OCI-LY1 (cell line): ENCODE data around the gene CRYM.

ENCODE experiments used
- H2AFZ ChIP-seq: fragments of 200-600 bp; sonication (generic), shearing (Covaris generic); 2 replicates; pipeline ENCODE4 v1.6.0; 2014; ENCODE audit warnings: antibody characterized with exemption, mild to moderate bottlenecking, low read length
- H3F3A ChIP-seq: fragments of 200-600 bp; sonication (generic), shearing (Covaris generic); 2 replicates; pipeline ENCODE4 v1.6.0; 2014; ENCODE audit warnings: mild to moderate bottlenecking, antibody characterized with exemption, low read length, moderate library complexity; ENCODE audit not compliant: insufficient read depth
- H3K27ac ChIP-seq: fragments of 200-600 bp; sonication (generic); 2 replicates; pipeline ENCODE4 v1.5.1; 2014; ENCODE audit warnings: low read length, mixed run types, mild to moderate bottlenecking, low read depth; ENCODE audit not compliant: poor library complexity, severe bottlenecking
- H3K27me3 ChIP-seq: fragments of 200-600 bp; sonication (generic); 2 replicates; pipeline ENCODE4 v1.6.0; 2014; ENCODE audit warnings: antibody characterized with exemption, mild to moderate bottlenecking, low read length, moderate library complexity; ENCODE audit not compliant: insufficient read depth
- H3K36me3 ChIP-seq: fragments of 200-600 bp; sonication (generic); 2 replicates; pipeline ENCODE4 v1.6.1; 2014; ENCODE audit warnings: mild to moderate bottlenecking, antibody characterized with exemption, low read length, moderate library complexity, mixed read lengths; ENCODE audit not compliant: insufficient read depth
- H3K4me1 ChIP-seq: fragments of 200-600 bp; sonication (generic); 2 replicates; pipeline ENCODE4 v1.5.1; 2014; ENCODE audit warnings: mild to moderate bottlenecking, low read length, moderate library complexity; ENCODE audit not compliant: insufficient read depth, severe bottlenecking
- H3K4me2 ChIP-seq: fragments of 200-600 bp; sonication (generic), shearing (Covaris generic); 2 replicates; pipeline ENCODE4 v1.6.1; 2014; ENCODE audit warnings: low read length
- H3K4me3 ChIP-seq: fragments of 200-600 bp; sonication (generic); 2 replicates; pipeline ENCODE4 v1.5.1; 2014; ENCODE audit warnings: low read length, low read depth, mild to moderate bottlenecking, mixed read lengths; ENCODE audit not compliant: poor library complexity, severe bottlenecking
- H3K79me2 ChIP-seq: fragments of 200-600 bp; shearing (Covaris generic); 2 replicates; pipeline ENCODE4 v1.6.1; 2016; ENCODE audit warnings: mixed run types, low read length, mixed read lengths; ENCODE audit not compliant: insufficient read depth
- H3K9ac ChIP-seq: fragments of 200-600 bp; sonication (generic), shearing (Covaris generic); 2 replicates; pipeline ENCODE4 v1.6.1; 2014; ENCODE audit warnings: mild to moderate bottlenecking, low read length, mixed read lengths
- H3K9me2 ChIP-seq: fragments of 200-600 bp; sonication (generic), shearing (Covaris generic); 2 replicates; pipeline ENCODE4 v1.6.1; 2014; ENCODE audit warnings: low read depth, mild to moderate bottlenecking, low read length, mixed read lengths
- H3K9me3 ChIP-seq: fragments of 200-600 bp; shearing (Covaris generic); 2 replicates; pipeline ENCODE4 v1.6.1; 2014; ENCODE audit warnings: low read length, mixed read lengths
- H4K20me1 ChIP-seq: fragments of 200-600 bp; sonication (generic), shearing (Covaris generic); 2 replicates; pipeline ENCODE4 v1.6.0; 2016; ENCODE audit warnings: mild to moderate bottlenecking, low read length; ENCODE audit not compliant: insufficient read depth
- CTCF ChIP-seq: fragments of 200-600 bp; sonication (generic), shearing (Covaris generic); IDR thresholded peaks from 2 replicates; pipeline ENCODE4 v1.5.1; 2017; ENCODE audit warnings: mild to moderate bottlenecking, antibody characterized with exemption, low read length, moderate library complexity, mixed read lengths
- EZH2 ChIP-seq: fragments of 200-600 bp; sonication (generic), shearing (Covaris generic); IDR thresholded peaks from 2 replicates; pipeline ENCODE4 v1.8.0; 2017; ENCODE audit warnings: borderline replicate concordance, mixed run types, mild to moderate bottlenecking, antibody characterized with exemption, low read length, moderate library complexity, mixed read lengths

Gene CRYM

GRCh38 chr16:21262779-21263639 is 15.1 kb downstream of the CRYM start:
- Histone ChIP-seq H3K4me2 (peak overlapping the region; percentile 3; the same call in 1 of the 2 replicates), H3K27ac (no peak overlapping the region), H3K9me2 (no peaks in the 10 kb centered on the region), H3F3A (no peaks in the 10 kb centered on the region), H4K20me1 (no peaks in the 10 kb centered on the region), H3K27me3 (0 out of 2 replicates have a peak, but pooled peaks cover 4% of the 10 kb centered on the region), H2AFZ (no peak overlapping the region), H3K9ac (no peak overlapping the region), H3K9me3 (no peaks in the 10 kb centered on the region), H3K36me3 (no peaks in the 10 kb centered on the region), H3K79me2 (no peaks in the 10 kb centered on the region), H3K4me1 (peaks cover 24% of the 10 kb centered on the region), H3K4me3 (no peak overlapping the region)
- no peak for TF ChIP-seq CTCF
- no peak for TF ChIP-seq EZH2

GRCh38 chr16:21260870-21261791 is 17.0 kb downstream of the CRYM start:
- Histone ChIP-seq H4K20me1 (no peaks in the 10 kb centered on the region), H3K27me3 (peaks cover 4% of the 10 kb centered on the region; the same call in 1 of the 2 replicates), H3F3A (no peaks in the 10 kb centered on the region), H3K79me2 (no peaks in the 10 kb centered on the region), H2AFZ (no peak overlapping the region), H3K36me3 (no peaks in the 10 kb centered on the region), H3K4me1 (peaks cover 24% of the 10 kb centered on the region), H3K4me2 (no peak overlapping the region), H3K9me3 (no peaks in the 10 kb centered on the region), H3K27ac (no peak overlapping the region), H3K4me3 (no peak overlapping the region), H3K9ac (no peak overlapping the region), H3K9me2 (no peaks in the 10 kb centered on the region)
- TF ChIP-seq EZH2 = no peak

- H3F3A ChIP-seq = no peaks in the 10 kb centered on the region
- no peak overlapping the region for H3K27ac ChIP-seq
- H3K4me3 ChIP-seq = no peak overlapping the region
- H4K20me1 ChIP-seq = no peaks in the 10 kb centered on the region
- H3K27me3 ChIP-seq = peaks cover 4% of the 10 kb centered on the region; the same call in 1 of the 2 replicates
- H3K9me3 ChIP-seq = no peaks in the 10 kb centered on the region
- no peaks in the 10 kb centered on the region for H3K9me2 ChIP-seq
- H3K9ac ChIP-seq = no peak overlapping the region
- TF ChIP-seq CTCF (no peak), EZH2 (no peak)
- no peaks in the 10 kb centered on the region for H3K79me2 ChIP-seq
- H2AFZ ChIP-seq = no peak overlapping the region
- no peak overlapping the region for H3K4me2 ChIP-seq
- H3K4me1 ChIP-seq = no peaks in the 10 kb centered on the region
- no peaks in the 10 kb centered on the region for H3K36me3 ChIP-seq
Observed at GRCh38 chr16:21257284-21257683, 20.8 kb downstream of the CRYM start.
